ENCODE results near the gene AKNA.

DNA sequence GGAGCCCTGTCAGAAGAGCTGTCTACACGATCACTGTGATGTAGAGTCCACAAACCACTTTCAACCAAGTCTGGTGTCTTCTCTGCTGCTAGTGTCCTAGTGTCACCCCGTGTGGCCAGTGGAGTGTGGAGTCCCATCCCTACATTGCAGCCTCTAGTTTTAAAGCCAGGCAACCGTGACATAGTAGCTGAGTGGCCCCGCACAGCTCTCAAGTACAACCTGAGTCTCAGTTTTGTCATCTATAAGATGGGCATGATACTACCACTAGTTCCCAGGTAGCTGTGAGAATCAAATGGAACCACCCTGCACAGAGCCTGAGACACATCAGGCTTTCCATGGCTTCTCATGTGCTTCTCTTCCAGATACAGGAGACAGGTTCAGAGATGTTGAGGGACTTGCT is 43.2 kb upstream of the AKNA start:
- no peak for TF ChIP-seq CTCF (IDR thresholded peaks at IDR 0.05)
- TF ChIP-seq, protein P1, sequence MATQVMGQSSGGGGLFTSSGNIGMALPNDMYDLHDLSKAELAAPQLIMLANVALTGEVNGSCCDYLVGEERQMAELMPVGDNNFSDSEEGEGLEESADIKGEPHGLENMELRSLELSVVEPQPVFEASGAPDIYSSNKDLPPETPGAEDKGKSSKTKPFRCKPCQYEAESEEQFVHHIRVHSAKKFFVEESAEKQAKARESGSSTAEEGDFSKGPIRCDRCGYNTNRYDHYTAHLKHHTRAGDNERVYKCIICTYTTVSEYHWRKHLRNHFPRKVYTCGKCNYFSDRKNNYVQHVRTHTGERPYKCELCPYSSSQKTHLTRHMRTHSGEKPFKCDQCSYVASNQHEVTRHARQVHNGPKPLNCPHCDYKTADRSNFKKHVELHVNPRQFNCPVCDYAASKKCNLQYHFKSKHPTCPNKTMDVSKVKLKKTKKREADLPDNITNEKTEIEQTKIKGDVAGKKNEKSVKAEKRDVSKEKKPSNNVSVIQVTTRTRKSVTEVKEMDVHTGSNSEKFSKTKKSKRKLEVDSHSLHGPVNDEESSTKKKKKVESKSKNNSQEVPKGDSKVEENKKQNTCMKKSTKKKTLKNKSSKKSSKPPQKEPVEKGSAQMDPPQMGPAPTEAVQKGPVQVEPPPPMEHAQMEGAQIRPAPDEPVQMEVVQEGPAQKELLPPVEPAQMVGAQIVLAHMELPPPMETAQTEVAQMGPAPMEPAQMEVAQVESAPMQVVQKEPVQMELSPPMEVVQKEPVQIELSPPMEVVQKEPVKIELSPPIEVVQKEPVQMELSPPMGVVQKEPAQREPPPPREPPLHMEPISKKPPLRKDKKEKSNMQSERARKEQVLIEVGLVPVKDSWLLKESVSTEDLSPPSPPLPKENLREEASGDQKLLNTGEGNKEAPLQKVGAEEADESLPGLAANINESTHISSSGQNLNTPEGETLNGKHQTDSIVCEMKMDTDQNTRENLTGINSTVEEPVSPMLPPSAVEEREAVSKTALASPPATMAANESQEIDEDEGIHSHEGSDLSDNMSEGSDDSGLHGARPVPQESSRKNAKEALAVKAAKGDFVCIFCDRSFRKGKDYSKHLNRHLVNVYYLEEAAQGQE (IDR thresholded peaks at IDR 0.05; ENCODE audit: insufficient read depth in 1 of 2, low read depth in 2 of 2, low read length in 1 of 2): no peak
- TF ChIP-seq SIN3A (IDR thresholded peaks at IDR 0.05; ENCODE audit: borderline replicate concordance, insufficient read depth, low read depth, low read length): no peak
